ENCODE results near the gene TMEM62. TPM values are rescaled to one million over a fixed set of nuclear protein-coding genes. Genes with fewer than 3 reads are reported as not detected.

Gene TMEM62
- polyA plus RNA-seq, 1 donor, result 9.4 TPM

Other genes starting within 250 kb of the TMEM62 start
- gene TTBK2, start 212.8 kb upstream of the TMEM62 start, polyA plus RNA-seq (ENCODE audit: insufficient read length), result 15.5 TPM
- gene UBR1, start 27.5 kb upstream of the TMEM62 start, polyA plus RNA-seq (ENCODE audit: insufficient read length), result 27.0 TPM
- 39.9 TPM for gene CCNDBP1, start 51.8 kb downstream of the TMEM62 start, polyA plus RNA-seq (ENCODE audit: insufficient read length)
- gene EPB42, start 87.4 kb downstream of the TMEM62 start, polyA plus RNA-seq (ENCODE audit: insufficient read length), result 2.5 TPM
- gene TGM5, start 133.3 kb downstream of the TMEM62 start, polyA plus RNA-seq (ENCODE audit: insufficient read length), result 0.08 TPM
- gene TGM7, start 168.7 kb downstream of the TMEM62 start, polyA plus RNA-seq (ENCODE audit: insufficient read length), result not detected
- 6.1 TPM for gene LCMT2, start 197.0 kb downstream of the TMEM62 start, polyA plus RNA-seq (ENCODE audit: insufficient read length)
- gene ZSCAN29, start 237.5 kb downstream of the TMEM62 start, polyA plus RNA-seq (ENCODE audit: insufficient read length), result 16.5 TPM
- 13.7 TPM for gene TUBGCP4, start 237.5 kb downstream of the TMEM62 start, polyA plus RNA-seq (ENCODE audit: insufficient read length)